ENCODE measurements around the gene SPPL3.

DNA sequence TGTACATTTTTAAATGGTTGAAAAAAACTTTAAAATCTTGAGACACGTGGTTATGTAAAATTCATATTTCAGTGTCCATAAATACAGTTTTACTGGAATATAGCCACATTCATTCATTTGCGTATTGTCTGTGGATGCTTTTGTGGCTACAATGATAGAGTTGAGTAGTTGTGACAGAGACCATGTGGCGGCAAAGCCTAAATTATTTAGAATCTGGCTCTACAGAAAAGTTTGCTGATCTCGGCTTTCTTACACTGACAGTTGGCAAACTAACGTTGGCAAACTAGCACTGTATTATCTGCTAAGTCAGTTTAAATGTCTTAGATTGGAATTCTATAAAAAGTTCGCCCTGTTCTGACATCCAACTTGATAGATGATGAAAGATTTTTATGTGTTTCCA lies 191.5 kb downstream of the SPPL3 start:
- TF ChIP-seq POLR2AphosphoS5 (IDR thresholded peaks at IDR 0.05; ENCODE audit: low read depth, low read length): no peak
- TF ChIP-seq POLR2A (IDR thresholded peaks at IDR 0.05; ENCODE audit: low read depth, low read length): no peak
- no peak for TF ChIP-seq TAF1 (IDR thresholded peaks at IDR 0.05; ENCODE audit: borderline replicate concordance, low read depth, low read length)

Data from GM12892 (cell line).